ENCODE results near the gene MYH9. TPM values are rescaled to one million over a fixed set of nuclear protein-coding genes. Genes with fewer than 3 reads are reported as not detected.

The MYH9 gene
- total and polyA plus RNA-seq, 10 donors = 59.8 to 1,376 (median 711) TPM

GRCh38 chr22:36369922-36370791, 17.6 kb downstream of the MYH9 start:
- intact Hi-C loops (cut with DNase I; ENCODE audit: low total_unique reads) = no loop called here
- peak overlapping the region in 5 of 8 donors; percentile 1 to 52 (median 16) for H3K4me3 ChIP-seq

GRCh38 chr22:36369004-36369921, 18.5 kb downstream of the MYH9 start:
- Histone ChIP-seq H3K27ac (peak overlapping the region; percentile 72 to 100 (median 98)), H3K9me3 (no peaks in the 10 kb centered on the region), H3K4me3 (peak overlapping the region in 5 of 8 donors; percentile 7 to 52 (median 8)), H3K4me1 (peaks cover 98 to 100% (median 100%) of the 10 kb centered on the region in 6 donors), H3K27me3 (replicated peaks in 1 of 7) (no peaks in the 10 kb centered on the region), H3K36me3 (peaks cover 0 to 65% (median 6%) of the 10 kb centered on the region in 6 donors)
- 26 to 35% (median 30%) methylated on average over 19 of the region's 19 CpGs for WGBS, 5 donors
- TF ChIP-seq POLR2AphosphoS5 (IDR thresholded peaks at IDR 0.05) (peak; percentile 32 to 59 (median 50)), CTCF (IDR thresholded peaks at IDR 0.05 in 8 of 11, conservative IDR thresholded peaks at IDR 0.05 in 3 of 11) (no peak)
- no peak for DNase-seq
- intact Hi-C loops (cut with DNase I; ENCODE audit: low total_unique reads) = no loop called here

More at GRCh38 chr22:36369922-36370791, 17.6 kb downstream of the MYH9 start:
- TF ChIP-seq POLR2A (IDR thresholded peaks at IDR 0.05) = no peak
- peak; percentile 37 to 77 (median 60) for TF ChIP-seq POLR2AphosphoS5 (IDR thresholded peaks at IDR 0.05)
- Histone ChIP-seq H3K9me3 (no peaks in the 10 kb centered on the region), H3K4me1 (peaks cover 98 to 100% (median 100%) of the 10 kb centered on the region in 6 donors), H3K27me3 (replicated peaks in 1 of 7) (no peaks in the 10 kb centered on the region), H3K36me3 (peaks cover 0 to 70% (median 10%) of the 10 kb centered on the region in 6 donors), H3K27ac (peak overlapping the region; percentile 72 to 100 (median 98))
- DNase-seq = peak; percentile 87
- WGBS, 5 donors = 21 to 30% (median 24%) methylated on average over 11 of the region's 11 CpGs

- Histone ChIP-seq H3K27ac (peak overlapping the region; percentile 72 to 100 (median 98)), H3K36me3 (peaks cover 0 to 66% (median 6%) of the 10 kb centered on the region in 6 donors), H3K9me3 (no peaks in the 10 kb centered on the region), H3K27me3 (replicated peaks in 1 of 7) (no peaks in the 10 kb centered on the region), H3K4me1 (peaks cover 98 to 100% (median 100%) of the 10 kb centered on the region in 6 donors), H3K4me3 (peak overlapping the region in 3 of 8 donors; percentile 8 to 52 (median 12))
- TF ChIP-seq POLR2A (IDR thresholded peaks at IDR 0.05) = no peak
- TF ChIP-seq POLR2AphosphoS5 (IDR thresholded peaks at IDR 0.05) = peak in 1 of 3 donors; percentile 20
- TF ChIP-seq CTCF (IDR thresholded peaks at IDR 0.05 in 8 of 11, conservative IDR thresholded peaks at IDR 0.05 in 3 of 11) = peak in 2 of 11 experiments; percentile 15 to 32
- no peak for DNase-seq
- intact Hi-C loops (cut with DNase I; ENCODE audit: low total_unique reads) = no loop called here
- WGBS, 5 donors = 44 to 58% (median 53%) methylated on average over 13 of the region's 13 CpGs
Observed at GRCh38 chr22:36368359-36368983, 19.3 kb downstream of the MYH9 start.

- WGBS, 5 donors = 30 to 58% (median 48%) methylated on average over 7 of the region's 7 CpGs
- H3K4me1 ChIP-seq = peaks cover 98 to 100% (median 100%) of the 10 kb centered on the region in 6 donors
- H3K36me3 ChIP-seq = peaks cover 0 to 66% (median 9%) of the 10 kb centered on the region in 6 donors
- intact Hi-C loops (cut with DNase I; ENCODE audit: low total_unique reads) = no loop called here
- peak overlapping the region in 2 of 8 donors; percentile 1 to 52 for H3K4me3 ChIP-seq
- peak overlapping the region; percentile 36 to 100 (median 98) for H3K27ac ChIP-seq
- no peaks in the 10 kb centered on the region for H3K27me3 ChIP-seq (replicated peaks in 1 of 7)
- H3K9me3 ChIP-seq = no peaks in the 10 kb centered on the region
- no peak for DNase-seq
- TF ChIP-seq POLR2A (IDR thresholded peaks at IDR 0.05) = no peak
- TF ChIP-seq POLR2AphosphoS5 (IDR thresholded peaks at IDR 0.05) = peak; percentile 17 to 60 (median 35)
Observed at GRCh38 chr22:36367479-36367878, 20.3 kb downstream of the MYH9 start.

All from spleen (tissue), 11 donors.